NCI-H1105 (cell line): ENCODE measurements around the gene INSYN2B.
A peak's percentile ranks its signal among the peaks of the same experiment; 100 is the strongest.

Experiments used
- DNase-seq: peaks from one replicate; lab custom pipeline; 2025; lab: John Stamatoyannopoulos, UW

Gene INSYN2B

DNA sequence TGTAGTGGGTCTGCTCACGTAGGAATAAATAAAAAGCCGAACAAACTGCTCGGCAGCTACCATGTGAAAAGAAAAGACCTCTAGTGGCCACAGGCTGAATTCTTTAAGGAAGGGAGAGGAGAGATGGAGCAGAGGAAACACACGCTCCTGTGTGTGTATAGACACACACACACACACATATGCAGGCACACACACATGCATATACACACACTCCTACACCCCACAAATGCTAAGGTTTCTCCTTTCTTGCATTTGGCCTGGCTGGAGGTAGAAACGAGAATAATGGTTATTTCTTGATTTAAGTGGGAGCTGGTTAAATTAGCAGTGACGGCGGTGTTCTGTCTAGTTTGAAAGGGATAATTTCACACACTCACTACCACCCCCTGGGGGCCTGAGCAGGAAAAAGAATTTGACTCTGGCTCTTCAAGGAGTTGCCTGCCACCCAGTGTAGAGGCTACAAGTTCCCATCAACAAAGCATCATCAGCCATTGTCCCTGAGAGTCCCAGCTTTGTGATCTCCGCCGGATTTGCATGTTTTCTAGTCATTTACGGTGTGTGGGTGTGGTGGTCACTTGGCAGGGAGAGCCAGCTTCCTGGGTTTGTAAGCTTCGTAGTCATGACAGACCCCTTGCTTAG is at the start of gene INSYN2B:
Gene INSYN2B (minus strand): TSS at position 78 of the 636 bp plus-strand sequence. CDS start 96,597 bp downstream, outside the sequence.
- peak; percentile 21 for DNase-seq

GRCh38 chr5:170028124-170028523 is 47.8 kb upstream of the INSYN2B start:
- no peak for DNase-seq

DNA sequence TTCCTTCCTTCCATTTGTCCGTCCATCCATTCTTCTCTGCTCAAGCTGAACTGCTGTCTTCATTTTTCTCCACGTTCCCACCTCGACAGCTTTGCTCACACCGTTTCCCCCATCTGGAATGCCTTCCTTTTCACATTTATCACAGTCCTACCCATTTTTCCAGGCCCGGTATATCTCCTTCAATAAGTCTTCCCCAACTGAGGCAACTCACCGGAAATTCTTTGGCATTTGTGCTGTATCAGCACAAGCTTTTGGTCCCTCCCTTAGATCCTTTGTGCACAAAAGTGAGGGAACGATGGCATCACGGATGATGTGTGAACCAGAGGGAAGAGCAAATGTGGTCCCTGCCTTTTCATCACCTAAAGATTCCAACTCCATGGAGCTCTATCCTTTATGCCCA is 45.6 kb upstream of the INSYN2B start:
- DNase-seq, result no peak

- no peak for DNase-seq
Measured at GRCh38 chr5:170021506-170021905, 41.2 kb upstream of the INSYN2B start.

DNA sequence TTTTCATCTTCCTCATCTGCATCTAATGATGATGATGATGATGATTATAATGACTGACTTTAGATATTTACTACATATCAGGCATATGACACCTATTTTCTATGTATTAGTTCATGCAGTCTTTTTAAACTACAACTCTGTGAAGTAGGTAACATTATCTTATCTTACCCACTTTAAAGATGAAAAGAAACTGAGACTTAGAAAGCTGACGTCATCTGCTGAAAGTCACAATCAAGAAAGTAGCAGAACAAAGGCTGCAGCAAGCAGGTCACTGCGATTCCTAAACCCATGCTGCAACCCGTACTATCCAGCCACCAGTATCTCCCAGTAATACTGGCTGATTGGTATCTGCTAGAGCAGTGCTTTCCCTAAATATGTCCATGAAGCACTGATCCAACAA is 40.1 kb upstream of the INSYN2B start:
- DNase-seq, result no peak

- no peak for DNase-seq
Measured at GRCh38 chr5:170012622-170013021, 32.3 kb upstream of the INSYN2B start.

GRCh38 chr5:170011751-170012150 is 31.5 kb upstream of the INSYN2B start:
- DNase-seq, result no peak

DNA sequence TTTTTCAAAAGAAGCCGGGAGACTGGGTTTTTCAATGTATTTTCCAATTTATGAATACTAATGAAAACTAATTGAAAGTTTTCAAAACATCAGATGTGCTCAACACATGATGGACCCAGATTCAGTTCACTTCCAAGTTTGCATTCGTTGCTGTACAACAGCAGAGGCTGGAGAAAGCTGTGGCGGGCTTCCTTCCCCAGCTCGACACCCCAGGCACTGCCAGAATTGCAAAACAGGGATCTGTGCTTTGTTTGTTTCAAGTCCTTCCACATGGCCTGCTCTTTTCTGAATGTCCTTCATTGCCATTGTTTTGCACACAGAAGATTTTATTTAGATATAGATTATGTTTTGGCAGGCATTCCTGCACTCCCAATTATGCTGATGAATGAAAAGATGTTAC is 30.3 kb upstream of the INSYN2B start:
- no peak for DNase-seq

GRCh38 chr5:170008376-170008775 is 28.1 kb upstream of the INSYN2B start:
- no peak for DNase-seq

DNA sequence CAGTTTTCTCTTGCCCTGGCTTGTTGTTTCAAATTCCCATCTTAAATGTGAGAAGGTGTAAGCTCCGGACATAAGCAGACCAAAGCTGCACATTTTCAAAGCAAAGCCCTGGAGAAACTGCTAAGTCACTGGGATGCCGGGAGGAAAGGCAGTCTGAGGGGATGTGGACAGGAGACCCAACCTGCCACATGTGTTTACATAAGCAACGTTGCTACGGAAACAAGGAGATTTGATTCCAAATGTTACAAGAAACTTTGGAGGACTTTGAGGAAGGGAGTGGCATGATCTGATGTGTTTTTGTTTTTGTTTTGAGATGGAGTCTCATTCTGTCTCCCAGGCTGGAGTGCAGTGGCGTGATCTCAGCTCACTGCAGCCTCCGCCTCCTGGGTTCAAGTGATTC is 25.7 kb upstream of the INSYN2B start:
- no peak for DNase-seq

DNA sequence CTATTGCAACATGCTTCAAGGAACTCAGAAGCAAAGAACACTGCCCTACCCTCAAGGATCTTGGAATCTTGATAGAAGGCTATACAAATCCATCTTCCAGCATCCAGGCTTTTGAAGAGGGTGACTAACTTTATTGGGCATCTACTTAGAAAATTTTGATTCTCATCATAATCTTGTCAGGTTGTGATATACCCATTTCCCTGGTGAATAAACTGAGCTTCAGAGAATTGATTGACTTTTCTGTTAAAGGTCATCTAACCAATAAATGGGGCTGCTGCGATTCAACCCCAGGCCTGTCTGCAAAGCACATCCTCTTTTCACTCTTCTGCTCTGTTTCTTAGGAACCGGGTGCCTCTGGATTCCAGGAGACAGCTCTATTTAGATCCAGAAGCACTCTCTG is 19.9 kb upstream of the INSYN2B start:
- DNase-seq, result no peak

GRCh38 chr5:169999621-170000020 is 19.3 kb upstream of the INSYN2B start:
- DNase-seq, result no peak

- no peak for DNase-seq
Measured at GRCh38 chr5:169997798-169998197, 17.5 kb upstream of the INSYN2B start.

DNA sequence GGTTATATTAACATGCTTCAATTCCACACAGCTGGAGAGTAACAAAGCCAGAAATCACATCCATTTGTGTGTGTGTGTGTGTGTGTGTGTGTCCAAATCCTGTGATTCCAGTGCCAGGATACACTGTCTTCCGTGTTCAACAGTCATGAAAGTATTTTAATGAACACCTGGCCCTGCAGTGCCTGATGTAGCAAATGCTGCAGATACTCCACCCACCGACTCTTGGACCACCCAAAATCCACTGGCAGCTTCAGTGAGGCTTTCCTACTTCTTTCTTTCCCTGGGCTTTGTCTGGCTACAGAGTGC is 13.1 kb upstream of the INSYN2B start:
- DNase-seq, result no peak

GRCh38 chr5:169992789-169993484 is 12.6 kb upstream of the INSYN2B start:
- DNase-seq, result no peak

GRCh38 chr5:169991115-169991869 is 11.0 kb upstream of the INSYN2B start:
- DNase-seq, result no peak

DNA sequence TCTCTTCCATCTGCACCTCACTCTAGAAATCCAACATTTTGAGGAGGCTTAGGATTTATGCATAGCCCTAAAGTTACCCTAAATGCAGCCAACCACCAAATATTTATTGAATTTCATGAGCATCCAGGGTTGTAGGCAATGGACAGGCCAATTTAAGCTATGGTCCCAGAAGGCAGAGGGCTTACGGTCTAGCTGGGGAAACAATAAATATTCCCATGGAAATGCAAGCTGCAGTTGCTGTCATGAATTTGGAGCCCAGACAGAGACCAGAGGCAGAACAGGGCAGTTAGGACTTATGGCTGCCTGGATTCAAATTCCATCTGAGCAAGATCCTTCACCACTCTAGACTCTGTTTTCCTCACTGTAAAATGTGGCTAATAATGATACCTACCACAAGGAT is 9.1 kb upstream of the INSYN2B start:
- no peak for DNase-seq

- DNase-seq, result no peak
Measured at GRCh38 chr5:169988947-169989346, 8.7 kb upstream of the INSYN2B start.

GRCh38 chr5:169988206-169988605 is 7.9 kb upstream of the INSYN2B start:
- no peak for DNase-seq

DNA sequence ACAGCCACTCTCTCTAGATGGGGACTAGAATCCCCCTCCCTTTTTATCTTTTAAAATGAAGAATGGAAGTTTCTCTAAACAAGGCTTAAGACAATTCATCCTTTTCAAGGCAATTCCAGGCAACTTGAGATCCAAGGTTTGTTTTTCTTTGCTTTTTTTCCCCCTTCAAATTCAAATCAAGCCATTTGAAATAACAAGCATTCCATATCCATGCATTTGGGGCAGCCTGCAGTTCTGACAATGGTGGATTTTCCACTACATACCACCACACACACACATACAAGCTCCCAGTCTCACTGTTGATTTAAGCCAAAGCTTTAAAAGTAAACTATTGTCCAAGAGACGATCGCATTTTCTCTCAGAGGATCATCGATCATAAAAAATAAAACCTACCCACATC is 424 bp downstream of the INSYN2B start:
- DNase-seq, result no peak

GRCh38 chr5:169978714-169979113 is 1.6 kb downstream of the INSYN2B start:
- DNase-seq, result no peak

DNA sequence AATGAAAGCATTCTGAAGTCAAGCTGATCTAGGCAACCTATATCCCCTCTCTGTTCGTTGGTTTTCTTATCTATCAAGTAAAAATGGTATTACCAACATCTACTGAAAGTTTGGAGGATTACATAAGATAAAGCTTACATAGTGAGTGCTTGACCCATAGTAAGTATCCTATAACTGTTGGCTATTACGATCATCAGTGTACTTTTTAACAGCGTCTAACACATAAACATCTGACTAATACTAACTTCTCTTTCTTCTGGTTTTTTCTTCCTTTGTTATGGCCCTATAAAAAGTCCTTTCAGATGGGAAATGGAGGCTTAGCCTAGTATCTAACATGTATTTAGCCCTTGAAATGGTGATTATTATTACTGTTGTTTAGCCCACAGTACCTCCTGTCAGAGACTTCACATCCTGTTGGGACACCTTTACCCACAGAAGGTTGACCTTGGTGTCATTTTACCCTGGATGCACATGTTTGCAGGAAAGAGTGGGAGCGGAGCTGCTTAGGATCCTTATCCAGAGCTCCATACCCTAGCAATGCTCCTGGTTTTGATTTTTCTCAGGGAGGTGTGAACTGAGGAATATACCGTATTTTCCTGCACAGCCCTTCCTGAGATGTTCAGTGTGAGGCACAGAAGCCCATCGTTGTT is 6.0 kb downstream of the INSYN2B start:
- DNase-seq, result no peak

GRCh38 chr5:169973056-169973455 is 7.2 kb downstream of the INSYN2B start:
- no peak for DNase-seq
